NCI-H524 treated with DMSO at 0.1 percent for 48 hours (cell line): ENCODE data around the gene ZNF740.

ENCODE experiments used
- DNase-seq: peaks from one replicate; lab custom pipeline; 2025; lab: John Stamatoyannopoulos, UW

Gene ZNF740

DNA sequence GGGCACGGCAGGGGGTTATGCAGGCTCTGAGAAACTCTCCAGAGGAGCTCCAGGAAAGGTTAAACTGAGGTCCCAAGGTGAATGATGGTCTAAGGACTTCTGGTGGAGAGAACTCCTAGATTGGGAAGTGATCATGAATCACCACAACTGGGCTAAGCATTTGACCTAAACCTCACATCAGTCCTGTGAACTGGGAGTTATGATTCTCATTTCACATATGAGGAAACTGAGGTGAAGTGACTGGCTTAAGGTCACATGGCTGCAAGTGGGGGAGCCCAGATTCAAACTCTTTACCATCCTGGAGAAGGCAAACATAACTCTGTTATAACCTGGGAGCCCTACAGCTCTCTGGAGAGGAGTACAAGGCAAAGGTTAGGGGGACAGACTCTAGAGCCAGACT, 47.3 kb downstream of the ZNF740 start:
- no peak for DNase-seq

DNA sequence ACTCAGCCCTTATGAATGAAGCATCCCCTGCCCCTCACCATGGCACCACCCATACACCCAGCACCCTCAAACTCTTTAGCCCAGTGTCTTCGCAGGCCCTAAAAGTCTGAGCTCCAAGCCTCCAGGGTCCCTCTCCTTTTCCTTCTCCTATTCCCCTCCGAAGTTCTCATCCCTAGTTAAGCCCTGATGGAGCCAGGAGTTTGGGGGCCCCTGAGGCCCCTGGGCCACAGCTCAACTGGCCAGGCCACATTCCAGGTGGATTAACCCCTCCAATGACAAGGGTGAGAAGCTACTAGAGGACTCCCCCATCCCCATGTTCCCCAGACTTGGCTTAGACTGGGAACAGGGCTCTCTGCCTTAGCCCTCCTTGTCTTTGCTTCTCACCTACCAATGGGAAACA, 48.9 kb downstream of the ZNF740 start:
- no peak for DNase-seq

DNA sequence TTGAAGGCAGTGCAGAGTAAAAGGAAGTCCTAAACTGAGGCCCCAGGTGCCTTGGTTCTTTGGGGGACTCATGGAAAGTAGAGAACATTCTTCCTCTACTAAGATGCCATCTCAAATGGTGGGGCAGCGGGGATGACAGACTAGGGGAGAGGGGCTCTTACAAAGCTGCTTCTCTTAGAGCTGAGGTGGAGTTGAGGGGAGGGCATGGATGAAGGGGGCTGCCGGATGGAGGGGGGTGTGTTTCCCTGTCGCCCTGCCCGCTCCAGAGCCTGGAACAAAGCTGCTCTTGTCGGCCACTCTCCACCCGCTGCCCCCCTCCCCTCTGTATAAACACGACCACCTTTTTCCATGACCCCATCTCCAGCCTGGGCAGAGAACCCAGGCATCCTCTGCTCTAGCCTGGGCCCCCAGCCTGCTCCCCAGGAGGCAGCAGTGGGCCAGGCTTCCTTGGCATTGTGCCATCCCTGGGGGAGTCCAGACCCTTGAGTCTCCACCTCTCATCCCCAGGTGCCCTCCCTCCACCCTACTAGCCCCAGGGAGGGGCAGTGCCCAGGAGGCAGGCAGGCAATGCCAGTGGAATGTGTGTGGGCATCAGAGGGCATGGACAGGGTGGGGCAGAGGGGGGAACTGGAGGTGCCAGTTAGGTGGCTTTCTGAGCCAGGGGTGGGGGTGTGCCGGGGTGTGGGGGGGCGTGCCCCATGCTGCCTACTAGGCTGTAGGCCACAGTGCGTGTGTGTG, 49.8 kb downstream of the ZNF740 start:
- DNase-seq, result no peak

DNA sequence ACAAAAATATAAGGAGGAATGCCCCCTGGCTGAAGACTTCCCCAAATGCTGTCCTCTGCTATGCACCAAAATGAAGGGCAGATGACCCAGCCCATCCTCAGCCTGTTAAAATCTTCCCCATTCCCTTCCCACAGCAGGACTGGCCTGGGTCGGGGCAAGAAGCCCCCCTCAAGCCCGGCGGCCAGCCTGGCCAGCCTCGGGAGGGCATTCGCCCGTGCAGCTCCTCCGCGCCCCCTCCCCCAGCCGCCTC, 51.1 kb downstream of the ZNF740 start:
- DNase-seq, result no peak

DNA sequence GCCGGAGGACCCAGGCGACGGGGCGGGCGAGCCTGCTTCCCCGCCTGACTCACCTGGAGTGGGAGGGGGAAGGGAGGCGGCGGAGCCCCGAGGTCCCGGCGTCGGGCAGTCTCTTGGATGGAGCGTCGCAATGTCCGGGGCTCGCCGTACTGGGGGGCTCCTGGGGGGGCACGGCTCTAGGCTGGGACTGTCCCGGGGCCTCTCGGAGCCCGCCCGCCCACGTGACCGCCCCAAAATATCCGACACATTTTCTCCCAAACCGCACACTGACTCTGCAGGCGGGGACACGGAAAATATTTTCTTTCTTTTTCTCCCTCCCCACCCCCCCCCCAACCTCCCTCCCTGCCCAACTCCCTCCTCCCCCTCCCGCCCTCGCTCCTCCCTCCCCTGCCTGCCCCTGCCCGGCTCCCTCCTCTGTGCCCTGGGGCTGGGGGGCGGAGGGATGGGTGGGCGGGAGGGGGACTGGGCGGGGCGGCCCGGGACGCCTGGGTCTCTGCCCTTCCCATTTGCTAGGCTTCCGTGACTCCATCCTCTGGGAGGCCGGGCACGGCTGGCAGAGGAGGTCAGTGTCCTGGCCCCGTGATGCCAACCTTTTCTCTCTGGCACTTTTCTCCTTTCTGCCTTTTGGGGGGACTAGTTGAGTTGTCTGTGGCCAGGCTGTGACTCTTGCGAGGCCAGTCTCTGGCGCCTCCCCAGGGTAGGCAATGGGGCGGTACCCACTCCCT, 51.6 kb downstream of the ZNF740 start, which contains the start of gene RARG:
RARG (minus strand) TSS at position 289 of the 725 bp plus-strand sequence. CDS start 4,664 bp downstream, outside the sequence.
- DNase-seq, result no peak

DNA sequence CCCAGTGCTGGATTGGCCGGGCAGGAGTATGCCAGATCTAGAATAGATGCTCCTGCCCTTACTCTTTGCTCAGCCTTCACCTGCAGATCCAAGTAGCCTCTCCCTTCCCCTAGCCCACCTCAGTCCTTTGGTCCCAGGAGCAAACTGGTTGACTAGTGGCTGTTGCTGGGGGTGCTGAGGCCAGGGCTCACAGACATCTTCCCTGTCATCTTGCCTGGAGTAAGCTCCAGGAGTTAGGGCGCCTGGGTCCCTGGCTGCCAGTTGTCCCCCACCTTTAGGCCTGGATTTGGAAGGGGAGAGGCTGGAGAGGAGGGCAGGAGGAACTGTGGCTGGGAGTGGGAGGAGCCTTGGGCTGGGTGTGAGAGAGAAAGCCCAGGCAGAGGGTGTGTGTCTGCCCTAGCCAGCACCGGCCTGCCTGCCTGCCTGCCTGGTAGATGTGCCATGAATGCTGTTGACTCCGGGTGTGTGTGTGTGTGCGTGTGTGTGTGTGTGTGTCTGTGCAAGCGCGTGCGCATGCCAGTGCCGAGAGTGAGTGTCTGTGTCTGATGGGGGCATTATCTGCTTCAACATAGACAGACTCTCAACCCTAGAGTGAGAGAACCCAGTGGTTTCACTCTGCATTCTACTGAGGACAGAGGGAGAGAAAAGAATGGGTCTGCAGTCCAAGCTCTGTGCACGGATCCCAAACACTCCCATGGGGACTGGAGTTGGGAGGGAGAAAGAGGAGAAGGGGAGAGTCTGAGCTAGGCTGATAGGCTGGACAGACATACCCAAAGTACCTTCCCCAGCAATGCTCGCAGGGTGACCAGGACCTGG, 52.3 kb downstream of the ZNF740 start:
- DNase-seq, result no peak

DNA sequence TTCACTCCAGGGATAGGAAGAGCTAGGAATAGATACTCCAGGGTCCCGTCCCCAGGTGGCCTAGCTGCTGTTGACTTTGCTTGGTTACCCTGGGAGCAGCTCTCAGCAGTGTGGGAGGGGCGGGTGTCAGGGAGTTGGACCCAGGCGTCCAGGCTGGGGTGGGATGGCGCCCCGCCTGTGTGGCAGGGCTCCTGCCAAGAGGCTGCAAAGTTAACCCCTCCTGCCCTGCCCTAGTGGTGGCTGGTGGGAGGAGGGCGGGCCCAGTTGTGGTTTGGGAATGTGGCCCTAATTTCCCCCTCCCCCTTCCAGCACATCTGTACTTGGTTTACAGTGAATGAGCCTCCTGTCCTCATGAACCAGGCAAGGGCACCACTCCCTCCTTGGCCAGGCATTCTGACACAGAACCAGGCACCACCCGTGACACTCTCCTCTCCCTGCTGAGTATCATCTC, 53.2 kb downstream of the ZNF740 start:
- DNase-seq, result no peak

DNA sequence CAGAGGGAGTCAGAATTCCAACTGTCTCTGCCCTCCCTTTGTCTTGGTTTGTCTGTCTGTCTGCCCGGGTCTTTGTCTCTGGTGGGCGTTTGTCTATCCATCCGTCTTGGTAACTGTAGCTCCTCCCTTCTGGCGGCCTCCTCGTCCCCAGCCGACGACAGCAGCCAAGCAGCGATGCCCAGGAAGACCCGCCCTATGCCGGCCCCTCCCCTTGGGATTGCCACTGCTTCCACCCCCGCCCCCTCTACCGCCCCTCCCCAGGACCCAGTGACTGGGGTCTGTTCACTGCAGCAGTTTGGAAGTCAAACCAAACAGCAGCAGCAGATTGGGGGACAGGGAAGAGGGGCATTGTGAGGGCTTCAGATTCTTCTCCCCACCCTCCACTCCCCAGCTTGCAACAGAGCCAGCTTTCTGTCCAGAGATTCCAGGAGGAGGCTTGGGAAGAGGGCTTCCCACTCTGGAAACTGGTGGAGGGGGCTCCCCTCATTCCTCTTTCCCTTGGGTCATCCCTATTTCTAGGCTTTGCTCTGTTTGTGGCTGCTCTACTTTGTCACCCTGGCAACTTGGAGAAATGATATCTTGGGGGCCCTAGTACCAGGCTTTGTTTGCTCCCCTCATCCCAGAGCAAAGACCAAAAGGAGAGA, 53.9 kb downstream of the ZNF740 start:
- no peak for DNase-seq

DNA sequence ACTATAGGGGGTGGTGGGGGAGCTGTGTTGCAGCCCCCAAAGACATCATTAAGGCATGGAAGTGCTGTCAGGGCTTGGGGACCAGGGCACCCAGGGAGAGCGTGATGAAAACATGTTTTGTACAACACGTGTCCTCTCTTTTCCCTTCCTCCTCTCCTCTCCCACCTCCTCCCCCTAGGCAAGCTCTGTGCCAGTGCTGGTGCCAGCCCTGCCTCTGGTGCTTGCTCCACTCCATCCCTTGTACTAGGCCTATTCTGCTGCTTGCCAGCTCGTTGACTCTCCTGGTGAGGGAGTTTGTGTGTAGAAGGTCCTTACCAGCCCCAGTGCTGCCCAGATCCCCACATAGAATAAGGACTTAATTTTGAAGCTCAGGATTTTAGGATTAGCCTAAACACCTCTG, 54.6 kb downstream of the ZNF740 start:
- DNase-seq, result no peak

DNA sequence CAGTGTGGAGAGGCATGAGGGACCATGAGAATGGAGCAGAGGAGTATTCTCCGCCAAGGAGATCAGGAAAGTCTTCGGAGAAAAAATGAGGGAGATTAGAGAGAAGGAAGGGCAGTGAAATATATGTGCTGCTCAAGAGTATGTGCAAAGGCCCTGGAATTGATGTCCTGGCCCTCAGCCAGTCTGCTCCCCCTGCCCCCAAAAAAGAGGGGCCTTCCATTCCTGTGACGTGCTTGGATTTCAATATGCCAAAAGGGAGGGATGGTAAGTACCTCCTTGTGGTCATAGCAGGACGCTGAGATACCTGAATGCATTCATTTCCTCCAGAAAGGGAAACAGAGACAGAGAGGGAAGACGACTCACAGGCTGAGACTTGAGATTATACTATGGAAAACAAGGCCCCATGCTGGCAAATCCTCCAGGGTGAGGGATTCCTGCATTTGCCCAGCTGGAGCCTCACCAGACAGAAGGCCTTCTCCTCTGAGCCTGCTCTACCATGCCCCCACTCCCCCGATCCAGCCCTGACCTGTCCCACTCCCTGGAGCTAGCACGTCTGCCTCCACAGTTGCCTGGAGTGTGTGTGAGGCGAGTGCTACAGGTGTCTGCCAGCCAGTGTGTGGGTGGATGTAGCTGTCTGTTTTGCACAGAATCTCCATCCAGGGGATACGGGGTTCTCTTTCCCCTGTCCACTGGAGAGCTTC, 55.4 kb downstream of the ZNF740 start:
- DNase-seq, result no peak

DNA sequence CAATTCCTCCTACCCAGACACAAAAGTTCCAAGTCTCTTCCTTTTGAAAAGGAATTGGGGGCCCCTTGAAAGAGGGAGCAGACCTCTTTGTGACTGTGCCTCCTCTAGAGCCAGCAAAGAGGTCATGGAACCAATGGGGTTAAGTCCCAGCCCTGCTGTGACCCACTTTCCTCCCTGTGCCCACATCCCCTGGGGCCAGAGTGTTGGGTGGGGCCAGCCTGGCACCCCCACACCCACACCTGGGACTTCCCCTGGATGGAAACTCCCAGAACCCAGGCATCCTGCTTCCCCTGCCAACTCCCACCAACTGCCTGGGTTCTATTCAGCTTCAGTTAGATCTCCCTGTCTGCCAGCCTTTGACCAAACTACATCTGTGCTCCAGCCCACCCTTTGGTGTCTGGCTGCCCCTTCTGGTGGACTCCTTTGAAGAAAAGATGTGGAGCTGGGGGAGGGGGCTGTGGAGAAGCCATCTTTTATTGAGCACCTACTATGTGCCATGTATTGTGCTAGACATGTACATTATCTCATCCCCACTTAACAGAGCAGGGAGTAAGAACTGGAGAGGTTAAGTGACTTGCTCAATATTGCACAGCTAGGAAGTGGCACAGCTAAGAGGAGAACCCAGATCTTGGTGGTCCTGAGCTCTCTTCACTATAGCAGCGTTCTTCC, 56.1 kb downstream of the ZNF740 start:
- DNase-seq, result no peak

DNA sequence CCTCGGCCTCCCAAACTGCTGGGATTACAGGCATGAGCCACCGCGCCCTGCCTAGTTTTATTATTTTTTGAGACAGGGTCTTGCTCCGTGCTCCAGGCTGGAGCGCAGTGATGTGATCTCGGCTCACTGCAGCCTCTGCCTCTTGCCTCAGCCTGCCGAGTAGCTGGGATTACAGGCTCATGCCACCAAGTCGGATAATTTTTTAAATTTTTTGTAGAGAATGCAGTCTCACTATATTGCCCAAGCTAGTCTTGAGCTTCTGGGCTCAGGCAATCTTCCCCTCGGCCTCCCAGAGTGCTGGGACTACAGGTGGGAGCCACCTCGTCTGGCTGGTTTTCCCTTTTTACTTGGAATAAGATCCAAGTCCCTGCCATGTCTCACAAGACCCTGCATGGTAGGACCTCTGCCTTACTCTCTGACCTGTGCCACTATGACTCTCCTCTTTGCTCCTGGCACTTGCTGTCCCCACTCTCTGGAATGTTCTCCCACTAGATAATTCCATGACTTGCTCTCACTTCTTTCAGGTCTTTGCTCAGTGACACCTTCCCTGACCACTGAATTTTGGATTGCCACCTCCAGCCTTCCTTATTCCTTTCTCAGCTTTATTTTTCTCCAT, 59.2 kb downstream of the ZNF740 start:
- no peak for DNase-seq

DNA sequence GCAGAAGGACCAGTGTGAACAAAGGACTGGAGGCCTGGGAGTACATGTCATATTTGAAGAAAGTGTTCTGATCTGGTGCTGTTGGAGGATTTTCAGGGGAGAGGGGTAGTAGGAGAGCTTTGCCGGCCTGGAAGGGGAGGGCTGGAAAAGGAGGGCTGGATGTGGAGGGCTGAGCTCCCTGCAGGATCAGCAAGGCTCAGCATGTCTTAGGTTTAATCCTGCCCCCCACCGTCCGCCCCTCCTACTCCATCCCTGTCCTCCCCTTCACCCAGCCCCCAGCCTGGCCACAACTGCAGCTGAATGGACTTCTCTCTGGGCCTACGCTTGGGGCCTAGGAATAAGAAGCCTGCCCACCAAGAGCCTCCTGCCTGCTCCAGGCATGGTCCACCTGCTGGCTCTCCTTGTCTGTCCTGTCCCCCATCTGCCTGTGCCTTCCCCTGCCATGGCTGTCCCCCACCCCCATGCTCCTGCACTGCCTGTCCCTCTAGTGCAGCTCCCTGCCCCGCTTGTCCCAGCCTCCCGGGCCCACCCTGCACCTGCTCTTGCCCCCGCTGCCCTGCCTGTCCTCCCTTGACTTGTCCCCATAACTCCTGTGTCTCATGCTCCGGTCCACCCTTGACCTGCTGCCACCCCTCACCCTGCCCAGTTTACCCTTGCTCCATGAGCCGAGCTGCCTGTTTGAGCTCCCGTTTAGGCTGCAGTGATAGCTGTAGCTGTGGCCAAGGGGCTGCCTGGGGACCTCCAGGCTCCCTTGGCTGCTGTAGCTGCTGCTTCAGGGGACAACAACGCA, 61.3 kb downstream of the ZNF740 start:
- DNase-seq, result no peak

DNA sequence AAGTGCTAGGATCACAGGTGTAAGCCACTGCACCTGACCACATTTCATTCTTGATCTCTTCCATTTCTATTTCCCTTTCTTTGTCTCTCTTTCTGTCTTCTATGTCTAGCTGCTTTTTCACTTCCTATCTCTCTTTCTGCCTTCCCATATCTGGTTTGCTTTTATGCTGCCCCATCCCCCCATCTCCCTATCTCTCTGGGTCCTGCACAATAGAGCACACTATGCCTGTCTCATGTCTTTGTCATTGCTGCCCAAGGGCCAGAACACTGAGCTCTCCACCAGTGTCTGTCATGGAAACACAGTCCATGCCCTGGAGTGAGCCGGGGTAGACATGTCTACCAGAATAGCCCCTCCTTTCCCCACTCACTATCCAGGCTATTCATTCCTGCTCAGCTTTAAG, 63.8 kb downstream of the ZNF740 start:
- no peak for DNase-seq
